GM23338 (cell line): ENCODE data around the gene MUTYH. TPM values are rescaled to one million over a fixed set of nuclear protein-coding genes. Genes with fewer than 3 reads are reported as not detected.
A peak's percentile ranks its signal among the peaks of the same experiment; 100 is the strongest.

Experiments
- ATAC-seq: fragments of 200-7000 bp; cut with Tn5 transposase; 3 replicates; pipeline ENCODE4 v1.9.1; 2020
- DNase-seq: peaks from one replicate; pipeline ENCODE4 v3.0.0-alpha.2; 2015; ENCODE audit warnings: low spot score
- H2AFZ ChIP-seq: fragments of 200-600 bp; sonication (generic); 2 replicates; pipeline ENCODE4 v1.8.0; 2016; ENCODE audit warnings: antibody characterized with exemption, mild to moderate bottlenecking, moderate library complexity
- H3F3A ChIP-seq: fragments of 200-600 bp; sonication (generic); replicated peaks from 2 replicates; pipeline ENCODE4 v1.8.0; 2017; ENCODE audit warnings: antibody characterized with exemption, mixed run types, low read depth
- H3K27ac ChIP-seq: fragments of 200-600 bp; sonication (generic); 2 replicates; pipeline ENCODE4 v1.6.1; 2016; ENCODE audit warnings: low read depth
- H3K27me3 ChIP-seq: fragments of 200-600 bp; sonication (generic); 2 replicates; pipeline ENCODE4 v1.8.0; 2016; ENCODE audit warnings: mild to moderate bottlenecking, mixed run types, moderate library complexity; ENCODE audit not compliant: insufficient read depth
- H3K36me3 ChIP-seq: fragments of 200-600 bp; sonication (generic); 2 replicates; pipeline ENCODE4 v1.8.0; 2016; ENCODE audit warnings: mild to moderate bottlenecking; ENCODE audit not compliant: insufficient read depth
- H3K4me1 ChIP-seq: fragments of 200-600 bp; sonication (generic); 2 replicates; pipeline ENCODE4 v1.8.0; 2016; ENCODE audit warnings: mild to moderate bottlenecking, moderate library complexity; ENCODE audit not compliant: insufficient read depth
- H3K4me2 ChIP-seq: fragments of 200-600 bp; sonication (generic); 2 replicates; pipeline ENCODE4 v1.7.1; 2017; ENCODE audit warnings: mixed run types
- H3K4me3 ChIP-seq: fragments of 200-600 bp; sonication (generic); 2 replicates; pipeline ENCODE4 v1.6.1; 2016; ENCODE audit warnings: mixed run types
- H3K79me2 ChIP-seq: fragments of 200-600 bp; sonication (generic); replicated peaks from 2 replicates; pipeline ENCODE4 v1.8.0; 2017; ENCODE audit warnings: mild to moderate bottlenecking; ENCODE audit not compliant: insufficient read depth
- H3K9me2 ChIP-seq: fragments of 200-600 bp; sonication (generic); 2 replicates; pipeline ENCODE4 v1.8.0; 2017; ENCODE audit not compliant: insufficient read depth
- H4K20me1 ChIP-seq: fragments of 200-600 bp; sonication (generic); replicated peaks from 2 replicates; pipeline ENCODE4 v1.8.0; 2017; ENCODE audit warnings: mild to moderate bottlenecking; ENCODE audit not compliant: insufficient read depth
- H3K27ac Mint-ChIP-seq: 2 replicates; pipeline ENCODE4 v1.8.0; 2020; ENCODE audit warnings: inconsistent platforms, mild to moderate bottlenecking, moderate library complexity, mixed read lengths
- H3K27me3 Mint-ChIP-seq: 3 replicates; pipeline ENCODE4 v1.8.0; 2022; ENCODE audit warnings: low read depth, mild to moderate bottlenecking, moderate library complexity, mixed read lengths, inconsistent platforms; ENCODE audit not compliant: insufficient read depth, poor library complexity
- H3K36me3 Mint-ChIP-seq: 3 replicates; pipeline ENCODE4 v1.8.0; 2021; ENCODE audit warnings: low read depth, mild to moderate bottlenecking, inconsistent platforms, moderate library complexity, mixed read lengths
- H3K4me1 Mint-ChIP-seq: 3 replicates; pipeline ENCODE4 v1.8.0; 2020; ENCODE audit warnings: mild to moderate bottlenecking, inconsistent platforms, mixed read lengths
- H3K4me3 Mint-ChIP-seq: 3 replicates; pipeline ENCODE4 v1.8.0; 2021; ENCODE audit warnings: moderate library complexity, mild to moderate bottlenecking, inconsistent platforms, mixed read lengths
- H3K9me3 Mint-ChIP-seq: 3 replicates; pipeline ENCODE4 v1.8.0; 2020; ENCODE audit warnings: moderate library complexity, mild to moderate bottlenecking, inconsistent platforms, mixed read lengths
- CREB1 ChIP-seq: fragments of 250-450 bp; sonication (Bioruptor Pico); IDR thresholded peaks from 2 replicates; pipeline ENCODE4 v1.5.0; 2020; ENCODE audit warnings: low read depth, mild to moderate bottlenecking, moderate library complexity
- POLR2AphosphoS5 ChIP-seq: IDR thresholded peaks from 2 replicates; pipeline ENCODE4 v1.6.1; 2016; ENCODE audit warnings: antibody characterized with exemption, low read depth
- polyA plus RNA-seq: library from polyadenylated mRNA; unstranded; fragments of >200 nt; fragmentation: Nextera tagmentation; extraction: Ambion mirVana; gene quantifications from 2 replicates; pipeline ENCODE4 v1.2.1, GENCODE V29; 2016
- total RNA-seq: library from RNA; depleted of rRNA; stranded (reverse); fragments of >200 nt; shearing (Covaris generic); gene quantifications from 2 replicates; pipeline ENCODE4 v1.2.3, GENCODE V29; 2014
- TF ChIP-seq, protein P1 (sequence below): fragments of 250-450 bp; sonication (Bioruptor Pico); IDR thresholded peaks from 2 replicates; pipeline ENCODE4 v1.5.0; 2020; ENCODE audit warnings: mild to moderate bottlenecking, moderate library complexity
- TF ChIP-seq, protein P2 (sequence below), 2 experiments: fragments of 200-600 bp in 1 of 2; sonication (generic) in 1 of 2; conservative IDR thresholded peaks; 2 replicates each; pipeline versions ENCODE4 v1.5.1 to v1.6.1; 2016 to 2017; ENCODE audit warnings: antibody characterized with exemption in 2 of 2, low read depth in 2 of 2, mild to moderate bottlenecking in 2 of 2, moderate library complexity in 1 of 2
- TF ChIP-seq, protein P3 (sequence below): IDR thresholded peaks from one replicate; pipeline ENCODE4 v1.6.1; 2018; ENCODE audit warnings: antibody characterized with exemption; ENCODE audit not compliant: unreplicated experiment

The MUTYH gene
- total and polyA plus RNA-seq, 2 experiments from 2014 or later: 47.9 to 67.4 TPM

DNA sequence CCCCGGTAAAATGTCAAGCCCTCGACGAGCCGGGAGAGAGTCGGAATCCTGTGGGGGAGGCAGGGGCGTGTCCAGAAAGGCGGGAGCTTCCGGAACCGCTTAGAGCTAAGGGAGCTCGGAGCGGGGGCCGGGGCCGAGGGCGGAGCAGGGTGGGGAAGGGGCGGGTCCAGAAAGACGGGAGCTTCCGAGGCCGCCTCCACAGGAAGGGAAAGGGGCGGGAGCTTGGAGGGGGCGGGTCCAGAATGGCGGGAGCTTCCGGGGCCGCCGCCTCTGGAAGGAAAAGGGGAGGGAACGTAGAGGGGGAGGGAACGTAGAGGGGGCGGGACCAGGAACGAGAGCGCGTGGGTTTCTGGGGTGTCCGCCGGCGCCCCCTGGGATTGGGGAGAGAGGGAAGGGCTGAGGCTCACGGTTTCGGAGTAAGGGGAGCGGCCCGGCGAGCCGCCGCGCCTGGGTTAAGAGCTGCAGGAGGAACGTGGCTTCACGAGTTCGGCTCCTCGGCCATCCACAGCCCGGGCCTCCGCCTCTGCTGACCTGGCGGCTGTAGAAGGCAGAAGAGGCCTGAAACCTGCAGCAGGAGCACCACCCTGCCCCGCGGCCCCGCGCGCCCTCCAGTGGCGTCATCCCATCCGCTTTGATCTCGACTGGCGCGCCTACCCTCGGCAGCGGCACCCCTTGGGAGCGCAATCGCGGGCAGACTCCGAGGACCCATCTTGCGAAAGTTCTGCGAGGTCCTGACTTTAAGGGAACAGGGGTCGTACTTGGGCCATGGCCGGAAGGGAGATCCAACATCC, 36.5 kb downstream of the MUTYH start:
- Mint-ChIP-seq H3K27me3 (peaks cover 21% of the 10 kb centered on the region), H3K36me3 (no peaks in the 10 kb centered on the region), H3K4me3 (peak overlapping the region; percentile 89), H3K9me3 (no peaks in the 10 kb centered on the region; the same call in 2 of the 3 replicates), H3K27ac (peak overlapping the region; percentile 97), H3K4me1 (peaks cover 47% of the 10 kb centered on the region)
- H3K4me1 ChIP-seq: peaks cover 42% of the 10 kb centered on the region
- 0 out of 2 replicates have a peak, but pooled peaks cover 5% of the 10 kb centered on the region for H3F3A ChIP-seq
- no peaks in the 10 kb centered on the region for H3K27me3 ChIP-seq
- peak overlapping the region; percentile 69 for H3K4me3 ChIP-seq
- no peaks in the 10 kb centered on the region; the same call in 1 of the 2 replicates for H3K9me2 ChIP-seq
- DNase-seq (peak; percentile 98), ATAC-seq (peak; percentile 81)
- H3K79me2 ChIP-seq: no peaks in the 10 kb centered on the region
- no peaks in the 10 kb centered on the region for H4K20me1 ChIP-seq
- peak overlapping the region; percentile 97 for H3K27ac ChIP-seq
- H2AFZ ChIP-seq: peak overlapping the region; percentile 91; the same call in 1 of the 2 replicates
- H3K36me3 ChIP-seq: no peaks in the 10 kb centered on the region
- peak; percentile 65 for TF ChIP-seq POLR2AphosphoS5
- TF ChIP-seq CREB1 (CRISPR knock-in tag): peak; percentile 77
- TF ChIP-seq, protein P1, sequence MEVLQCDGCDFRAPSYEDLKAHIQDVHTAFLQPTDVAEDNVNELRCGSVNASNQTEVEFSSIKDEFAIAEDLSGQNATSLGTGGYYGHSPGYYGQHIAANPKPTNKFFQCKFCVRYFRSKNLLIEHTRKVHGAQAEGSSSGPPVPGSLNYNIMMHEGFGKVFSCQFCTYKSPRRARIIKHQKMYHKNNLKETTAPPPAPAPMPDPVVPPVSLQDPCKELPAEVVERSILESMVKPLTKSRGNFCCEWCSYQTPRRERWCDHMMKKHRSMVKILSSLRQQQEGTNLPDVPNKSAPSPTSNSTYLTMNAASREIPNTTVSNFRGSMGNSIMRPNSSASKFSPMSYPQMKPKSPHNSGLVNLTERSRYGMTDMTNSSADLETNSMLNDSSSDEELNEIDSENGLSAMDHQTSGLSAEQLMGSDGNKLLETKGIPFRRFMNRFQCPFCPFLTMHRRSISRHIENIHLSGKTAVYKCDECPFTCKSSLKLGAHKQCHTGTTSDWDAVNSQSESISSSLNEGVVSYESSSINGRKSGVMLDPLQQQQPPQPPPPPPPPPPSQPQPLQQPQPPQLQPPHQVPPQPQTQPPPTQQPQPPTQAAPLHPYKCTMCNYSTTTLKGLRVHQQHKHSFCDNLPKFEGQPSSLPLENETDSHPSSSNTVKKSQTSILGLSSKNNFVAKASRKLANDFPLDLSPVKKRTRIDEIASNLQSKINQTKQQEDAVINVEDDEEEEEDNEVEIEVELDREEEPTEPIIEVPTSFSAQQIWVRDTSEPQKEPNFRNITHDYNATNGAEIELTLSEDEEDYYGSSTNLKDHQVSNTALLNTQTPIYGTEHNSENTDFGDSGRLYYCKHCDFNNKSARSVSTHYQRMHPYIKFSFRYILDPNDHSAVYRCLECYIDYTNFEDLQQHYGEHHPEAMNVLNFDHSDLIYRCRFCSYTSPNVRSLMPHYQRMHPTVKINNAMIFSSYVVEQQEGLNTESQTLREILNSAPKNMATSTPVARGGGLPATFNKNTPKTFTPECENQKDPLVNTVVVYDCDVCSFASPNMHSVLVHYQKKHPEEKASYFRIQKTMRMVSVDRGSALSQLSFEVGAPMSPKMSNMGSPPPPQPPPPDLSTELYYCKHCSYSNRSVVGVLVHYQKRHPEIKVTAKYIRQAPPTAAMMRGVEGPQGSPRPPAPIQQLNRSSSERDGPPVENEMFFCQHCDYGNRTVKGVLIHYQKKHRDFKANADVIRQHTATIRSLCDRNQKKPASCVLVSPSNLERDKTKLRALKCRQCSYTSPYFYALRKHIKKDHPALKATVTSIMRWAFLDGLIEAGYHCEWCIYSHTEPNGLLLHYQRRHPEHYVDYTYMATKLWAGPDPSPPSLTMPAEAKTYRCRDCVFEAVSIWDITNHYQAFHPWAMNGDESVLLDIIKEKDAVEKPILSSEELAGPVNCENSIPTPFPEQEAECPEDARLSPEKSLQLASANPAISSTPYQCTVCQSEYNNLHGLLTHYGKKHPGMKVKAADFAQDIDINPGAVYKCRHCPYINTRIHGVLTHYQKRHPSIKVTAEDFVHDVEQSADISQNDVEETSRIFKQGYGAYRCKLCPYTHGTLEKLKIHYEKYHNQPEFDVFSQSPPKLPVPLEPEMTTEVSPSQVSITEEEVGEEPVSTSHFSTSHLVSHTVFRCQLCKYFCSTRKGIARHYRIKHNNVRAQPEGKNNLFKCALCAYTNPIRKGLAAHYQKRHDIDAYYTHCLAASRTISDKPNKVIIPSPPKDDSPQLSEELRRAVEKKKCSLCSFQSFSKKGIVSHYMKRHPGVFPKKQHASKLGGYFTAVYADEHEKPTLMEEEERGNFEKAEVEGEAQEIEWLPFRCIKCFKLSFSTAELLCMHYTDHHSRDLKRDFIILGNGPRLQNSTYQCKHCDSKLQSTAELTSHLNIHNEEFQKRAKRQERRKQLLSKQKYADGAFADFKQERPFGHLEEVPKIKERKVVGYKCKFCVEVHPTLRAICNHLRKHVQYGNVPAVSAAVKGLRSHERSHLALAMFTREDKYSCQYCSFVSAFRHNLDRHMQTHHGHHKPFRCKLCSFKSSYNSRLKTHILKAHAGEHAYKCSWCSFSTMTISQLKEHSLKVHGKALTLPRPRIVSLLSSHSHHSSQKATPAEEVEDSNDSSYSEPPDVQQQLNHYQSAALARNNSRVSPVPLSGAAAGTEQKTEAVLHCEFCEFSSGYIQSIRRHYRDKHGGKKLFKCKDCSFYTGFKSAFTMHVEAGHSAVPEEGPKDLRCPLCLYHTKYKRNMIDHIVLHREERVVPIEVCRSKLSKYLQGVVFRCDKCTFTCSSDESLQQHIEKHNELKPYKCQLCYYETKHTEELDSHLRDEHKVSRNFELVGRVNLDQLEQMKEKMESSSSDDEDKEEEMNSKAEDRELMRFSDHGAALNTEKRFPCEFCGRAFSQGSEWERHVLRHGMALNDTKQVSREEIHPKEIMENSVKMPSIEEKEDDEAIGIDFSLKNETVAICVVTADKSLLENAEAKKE (CRISPR knock-in tag): no peak
- TF ChIP-seq, protein P2, sequence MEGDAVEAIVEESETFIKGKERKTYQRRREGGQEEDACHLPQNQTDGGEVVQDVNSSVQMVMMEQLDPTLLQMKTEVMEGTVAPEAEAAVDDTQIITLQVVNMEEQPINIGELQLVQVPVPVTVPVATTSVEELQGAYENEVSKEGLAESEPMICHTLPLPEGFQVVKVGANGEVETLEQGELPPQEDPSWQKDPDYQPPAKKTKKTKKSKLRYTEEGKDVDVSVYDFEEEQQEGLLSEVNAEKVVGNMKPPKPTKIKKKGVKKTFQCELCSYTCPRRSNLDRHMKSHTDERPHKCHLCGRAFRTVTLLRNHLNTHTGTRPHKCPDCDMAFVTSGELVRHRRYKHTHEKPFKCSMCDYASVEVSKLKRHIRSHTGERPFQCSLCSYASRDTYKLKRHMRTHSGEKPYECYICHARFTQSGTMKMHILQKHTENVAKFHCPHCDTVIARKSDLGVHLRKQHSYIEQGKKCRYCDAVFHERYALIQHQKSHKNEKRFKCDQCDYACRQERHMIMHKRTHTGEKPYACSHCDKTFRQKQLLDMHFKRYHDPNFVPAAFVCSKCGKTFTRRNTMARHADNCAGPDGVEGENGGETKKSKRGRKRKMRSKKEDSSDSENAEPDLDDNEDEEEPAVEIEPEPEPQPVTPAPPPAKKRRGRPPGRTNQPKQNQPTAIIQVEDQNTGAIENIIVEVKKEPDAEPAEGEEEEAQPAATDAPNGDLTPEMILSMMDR (conservative IDR thresholded peaks at IDR 0.05; ENCODE audit: low read depth in 2 of 2): peak; percentile 53 to 76
- TF ChIP-seq, protein P3, sequence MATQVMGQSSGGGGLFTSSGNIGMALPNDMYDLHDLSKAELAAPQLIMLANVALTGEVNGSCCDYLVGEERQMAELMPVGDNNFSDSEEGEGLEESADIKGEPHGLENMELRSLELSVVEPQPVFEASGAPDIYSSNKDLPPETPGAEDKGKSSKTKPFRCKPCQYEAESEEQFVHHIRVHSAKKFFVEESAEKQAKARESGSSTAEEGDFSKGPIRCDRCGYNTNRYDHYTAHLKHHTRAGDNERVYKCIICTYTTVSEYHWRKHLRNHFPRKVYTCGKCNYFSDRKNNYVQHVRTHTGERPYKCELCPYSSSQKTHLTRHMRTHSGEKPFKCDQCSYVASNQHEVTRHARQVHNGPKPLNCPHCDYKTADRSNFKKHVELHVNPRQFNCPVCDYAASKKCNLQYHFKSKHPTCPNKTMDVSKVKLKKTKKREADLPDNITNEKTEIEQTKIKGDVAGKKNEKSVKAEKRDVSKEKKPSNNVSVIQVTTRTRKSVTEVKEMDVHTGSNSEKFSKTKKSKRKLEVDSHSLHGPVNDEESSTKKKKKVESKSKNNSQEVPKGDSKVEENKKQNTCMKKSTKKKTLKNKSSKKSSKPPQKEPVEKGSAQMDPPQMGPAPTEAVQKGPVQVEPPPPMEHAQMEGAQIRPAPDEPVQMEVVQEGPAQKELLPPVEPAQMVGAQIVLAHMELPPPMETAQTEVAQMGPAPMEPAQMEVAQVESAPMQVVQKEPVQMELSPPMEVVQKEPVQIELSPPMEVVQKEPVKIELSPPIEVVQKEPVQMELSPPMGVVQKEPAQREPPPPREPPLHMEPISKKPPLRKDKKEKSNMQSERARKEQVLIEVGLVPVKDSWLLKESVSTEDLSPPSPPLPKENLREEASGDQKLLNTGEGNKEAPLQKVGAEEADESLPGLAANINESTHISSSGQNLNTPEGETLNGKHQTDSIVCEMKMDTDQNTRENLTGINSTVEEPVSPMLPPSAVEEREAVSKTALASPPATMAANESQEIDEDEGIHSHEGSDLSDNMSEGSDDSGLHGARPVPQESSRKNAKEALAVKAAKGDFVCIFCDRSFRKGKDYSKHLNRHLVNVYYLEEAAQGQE: no peak
- H3K4me2 ChIP-seq: peak overlapping the region; percentile 81
